Bronchial epithelial cell (primary cell): ENCODE data around the gene KAT6B. TPM values are rescaled to one million over a fixed set of nuclear protein-coding genes. Genes with fewer than 3 reads are reported as not detected.
A peak's percentile ranks its signal among the peaks of the same experiment; 100 is the strongest.

ENCODE experiments used
- DNase-seq: peaks from one replicate; pipeline ENCODE4 v3.0.0-alpha.2; 2010; ENCODE audit warnings: low read depth
- FAIRE-seq: peaks from 2 replicates; lab custom pipeline; 2011; peaks lifted over from hg19 to GRCh38; lab: Jason Lieb, UNC
- H3K27me3 ChIP-seq: 2 replicates; pipeline ENCODE4 v1.5.1; 2011; ENCODE audit warnings: low read length; ENCODE audit not compliant: control insufficient read depth, insufficient read depth
- H3K36me3 ChIP-seq: 2 replicates; pipeline ENCODE4 v1.5.1; 2011; ENCODE audit warnings: low read length; ENCODE audit not compliant: control insufficient read depth, insufficient read depth
- H3K4me3 ChIP-seq: 2 replicates; pipeline ENCODE4 v1.5.1; 2011; ENCODE audit warnings: mild to moderate bottlenecking, low read depth, low read length, control low read depth
- total RNA-seq: library from RNA; depleted of rRNA; stranded (reverse); fragments of >200 nt; gene quantifications from 2 replicates; pipeline ENCODE4 v1.2.1, GENCODE V29; 2014
- TF ChIP-seq, protein P1 (sequence below): IDR thresholded peaks from 2 replicates; pipeline ENCODE4 v1.5.1; 2011; ENCODE audit warnings: mild to moderate bottlenecking, moderate library complexity, low read length, control low read depth, inconsistent platforms; ENCODE audit not compliant: insufficient read depth, severe bottlenecking

KAT6B gene
- total RNA-seq, 1 donor from 2014 or later, result 8.7 TPM

DNA sequence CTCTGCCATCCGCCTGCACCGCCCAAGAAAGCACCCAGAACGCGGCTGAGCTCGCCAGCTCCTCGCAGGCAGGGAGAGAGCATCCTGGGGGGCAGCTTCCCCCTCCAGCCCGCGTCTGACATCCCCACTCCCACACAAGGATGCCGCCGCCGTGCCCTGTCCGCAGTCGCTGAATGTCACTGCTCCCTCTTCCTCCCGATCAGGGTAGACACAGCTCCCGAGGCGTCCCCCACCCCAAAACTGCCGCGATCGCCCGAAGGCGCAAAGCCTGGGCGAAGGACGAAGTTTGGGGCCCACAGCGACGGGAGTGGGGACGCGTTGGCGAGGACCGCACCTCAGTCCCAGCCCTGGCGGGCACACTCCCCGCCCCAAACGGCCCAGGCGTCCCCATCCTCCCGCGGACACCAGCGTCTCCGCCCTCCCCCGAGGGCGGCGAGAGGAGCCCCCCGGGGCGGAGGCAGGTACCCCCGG is 1.5 kb upstream of the KAT6B start:
- Histone ChIP-seq H3K4me3 (peak overlapping the region; percentile 96), H3K27me3 (no peaks in the 10 kb centered on the region), H3K36me3 (no peaks in the 10 kb centered on the region)
- no peak for FAIRE-seq
- TF ChIP-seq, protein P1, sequence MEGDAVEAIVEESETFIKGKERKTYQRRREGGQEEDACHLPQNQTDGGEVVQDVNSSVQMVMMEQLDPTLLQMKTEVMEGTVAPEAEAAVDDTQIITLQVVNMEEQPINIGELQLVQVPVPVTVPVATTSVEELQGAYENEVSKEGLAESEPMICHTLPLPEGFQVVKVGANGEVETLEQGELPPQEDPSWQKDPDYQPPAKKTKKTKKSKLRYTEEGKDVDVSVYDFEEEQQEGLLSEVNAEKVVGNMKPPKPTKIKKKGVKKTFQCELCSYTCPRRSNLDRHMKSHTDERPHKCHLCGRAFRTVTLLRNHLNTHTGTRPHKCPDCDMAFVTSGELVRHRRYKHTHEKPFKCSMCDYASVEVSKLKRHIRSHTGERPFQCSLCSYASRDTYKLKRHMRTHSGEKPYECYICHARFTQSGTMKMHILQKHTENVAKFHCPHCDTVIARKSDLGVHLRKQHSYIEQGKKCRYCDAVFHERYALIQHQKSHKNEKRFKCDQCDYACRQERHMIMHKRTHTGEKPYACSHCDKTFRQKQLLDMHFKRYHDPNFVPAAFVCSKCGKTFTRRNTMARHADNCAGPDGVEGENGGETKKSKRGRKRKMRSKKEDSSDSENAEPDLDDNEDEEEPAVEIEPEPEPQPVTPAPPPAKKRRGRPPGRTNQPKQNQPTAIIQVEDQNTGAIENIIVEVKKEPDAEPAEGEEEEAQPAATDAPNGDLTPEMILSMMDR, result no peak
- no peak for DNase-seq

DNA sequence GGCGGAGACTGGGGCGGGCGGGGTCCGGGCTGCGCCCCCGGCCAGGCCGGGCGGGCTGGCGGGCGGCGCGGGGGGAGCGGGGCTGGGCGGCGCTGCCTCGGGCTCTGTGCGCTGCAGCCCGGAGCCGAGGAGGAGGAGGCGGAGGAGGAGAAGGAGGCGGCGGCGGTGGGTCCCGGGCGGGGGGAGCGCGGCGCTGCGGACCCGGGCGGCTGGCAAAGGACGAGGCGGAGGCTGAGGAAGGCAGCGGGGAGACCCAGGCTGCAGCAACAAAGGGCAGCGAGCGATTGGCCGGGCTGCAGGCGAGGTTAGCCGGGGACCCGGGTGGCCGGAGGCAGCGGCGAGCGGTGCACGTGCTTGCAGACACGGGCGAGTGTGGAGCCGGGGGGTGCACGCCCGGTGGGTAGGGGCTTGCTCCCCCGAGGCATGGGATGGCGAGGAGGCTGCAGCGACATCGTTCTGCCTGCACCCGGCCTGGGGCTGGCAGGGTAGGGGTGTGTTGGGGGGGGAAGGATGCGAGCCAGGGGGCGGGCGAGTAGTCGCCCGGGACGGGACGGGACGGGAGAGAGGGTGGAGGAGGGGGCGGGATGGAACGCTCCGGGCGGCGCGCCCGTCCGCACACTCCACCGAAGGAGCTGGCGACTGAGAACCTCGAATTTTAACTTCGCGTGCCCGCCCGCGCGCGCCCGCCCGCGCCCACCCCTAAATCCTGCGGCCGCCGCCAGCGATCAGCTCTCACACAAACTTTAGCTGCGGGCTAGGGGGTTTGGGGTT is 844 bp upstream of the KAT6B start:
- Histone ChIP-seq H3K36me3 (no peaks in the 10 kb centered on the region), H3K27me3 (no peaks in the 10 kb centered on the region), H3K4me3 (peak overlapping the region; percentile 96)
- FAIRE-seq (no peak), DNase-seq (no peak)
- TF ChIP-seq, protein P1, result no peak

DNA sequence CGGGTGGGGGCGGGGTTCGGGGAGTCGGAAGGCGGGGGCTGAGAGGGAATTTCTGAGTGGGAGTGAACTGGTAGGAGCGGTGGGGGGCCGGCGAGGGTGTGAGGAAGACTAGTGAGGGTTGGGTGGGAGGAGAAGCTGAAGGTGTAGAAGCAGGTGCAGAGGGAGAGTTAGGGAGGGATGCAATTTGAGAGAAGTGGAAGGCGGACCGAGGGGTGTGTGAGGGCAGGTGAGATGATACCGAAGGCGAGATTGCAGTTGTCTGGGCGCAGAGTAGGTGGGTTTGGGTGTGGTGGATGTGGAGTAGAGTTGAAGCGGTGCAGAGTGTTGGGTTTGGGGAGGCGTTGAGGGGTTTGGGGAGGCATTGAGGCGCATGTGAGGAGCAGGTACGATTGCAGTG is 643 bp downstream of the KAT6B start:
- TF ChIP-seq, protein P1, result no peak
- peak; percentile 10 for DNase-seq
- H3K4me3 ChIP-seq, result peak overlapping the region; percentile 71
- H3K27me3 ChIP-seq, result no peaks in the 10 kb centered on the region
- no peak for FAIRE-seq
- H3K36me3 ChIP-seq, result no peaks in the 10 kb centered on the region

DNA sequence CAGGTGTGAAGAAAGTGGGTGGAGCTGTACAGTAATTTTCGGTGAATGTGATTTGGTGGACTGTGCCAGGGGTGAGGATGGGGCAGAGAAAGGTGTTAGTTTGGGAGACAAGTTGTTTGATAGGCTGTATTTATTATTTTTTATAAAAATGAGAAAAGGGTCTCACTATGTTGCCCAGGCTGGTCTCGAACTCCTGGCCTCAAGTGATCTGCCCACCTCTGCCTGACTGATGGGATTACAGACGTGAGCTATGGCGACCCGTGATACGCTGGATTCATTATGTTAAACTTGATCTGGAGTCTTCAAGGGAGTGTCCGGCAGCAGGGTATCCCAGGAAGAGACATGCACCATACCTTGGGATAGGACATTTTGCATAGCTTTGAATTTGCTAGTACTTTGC is 1.3 kb downstream of the KAT6B start:
- H3K4me3 ChIP-seq, result no peak overlapping the region
- no peaks in the 10 kb centered on the region for H3K36me3 ChIP-seq
- H3K27me3 ChIP-seq, result no peaks in the 10 kb centered on the region
- FAIRE-seq (no peak), DNase-seq (no peak)
- TF ChIP-seq, protein P1, result no peak

DNA sequence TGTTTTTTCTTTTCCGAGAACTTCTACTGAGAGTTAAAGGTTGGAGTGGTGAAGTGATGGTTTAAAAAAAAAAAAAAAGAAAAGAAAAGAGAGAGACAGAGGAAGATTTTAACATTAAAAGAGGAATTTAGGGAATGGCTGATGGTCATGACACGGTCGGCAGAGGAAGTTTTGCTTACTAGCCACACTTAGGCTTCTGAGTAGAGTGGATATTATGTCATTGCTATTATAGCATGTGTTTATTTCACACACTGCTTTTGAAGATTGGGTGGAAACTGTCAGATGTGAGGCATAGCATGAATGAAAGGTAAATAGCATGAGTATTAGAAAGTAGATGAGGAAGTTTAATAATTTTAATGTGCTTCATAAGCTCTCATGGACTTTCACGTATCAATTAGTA is 2.5 kb downstream of the KAT6B start:
- DNase-seq (no peak), FAIRE-seq (no peak)
- H3K4me3 ChIP-seq, result no peak overlapping the region
- H3K36me3 ChIP-seq, result no peaks in the 10 kb centered on the region
- H3K27me3 ChIP-seq, result no peaks in the 10 kb centered on the region
- TF ChIP-seq, protein P1, result no peak
